NCI-H1105 treated with DMSO at 0.1 percent for 48 hours (cell line): ENCODE results near the gene JAKMIP1.
A peak's percentile ranks its signal among the peaks of the same experiment; 100 is the strongest.

Source experiments
- DNase-seq: peaks from one replicate; lab custom pipeline; 2025; lab: John Stamatoyannopoulos, UW

Gene JAKMIP1

DNA sequence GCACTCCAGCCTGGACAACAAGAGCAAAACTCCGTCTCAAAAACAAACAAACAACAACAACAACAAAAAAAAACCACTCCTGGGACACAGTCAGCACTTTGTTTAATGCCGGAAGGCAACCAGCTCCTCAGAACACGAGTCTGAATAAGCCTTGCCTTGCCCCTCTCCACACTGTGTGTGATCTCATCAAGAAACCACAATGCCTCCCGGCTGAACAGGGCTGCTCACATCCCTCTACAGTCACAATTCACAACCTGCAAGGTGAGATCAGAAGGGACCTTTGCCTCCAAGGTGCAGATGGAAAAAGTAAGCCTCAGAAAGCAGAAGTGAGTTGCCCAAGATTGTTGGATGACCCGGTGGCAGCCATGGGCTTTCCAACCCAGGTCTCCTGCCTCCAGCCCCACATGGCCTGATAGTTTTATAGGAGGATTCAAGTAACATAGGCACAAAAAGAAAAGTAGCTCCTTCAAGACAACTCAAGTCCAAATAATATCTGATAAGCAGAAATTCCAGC is 80.8 kb downstream of the JAKMIP1 start:
- no peak for DNase-seq

DNA sequence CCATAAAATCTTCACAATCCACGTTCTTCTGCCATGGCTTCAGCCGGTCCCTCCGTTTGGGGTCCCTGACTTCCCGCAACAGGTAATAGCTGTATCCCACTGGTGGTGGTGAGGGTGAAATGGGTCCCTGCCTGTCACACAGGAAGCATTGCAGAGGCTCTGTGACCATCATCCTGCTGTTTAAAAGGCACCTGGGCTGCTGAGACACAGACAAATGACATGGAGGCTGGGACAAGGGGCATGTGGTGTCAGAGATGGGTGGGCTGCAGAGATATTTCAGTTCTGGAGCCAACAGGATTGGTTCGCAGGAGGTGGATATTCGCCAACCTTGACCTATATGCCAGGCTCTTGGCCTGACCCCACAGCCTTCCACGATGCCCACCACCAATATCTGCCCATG is 82.1 kb downstream of the JAKMIP1 start:
- no peak for DNase-seq

- DNase-seq, result peak; percentile 60
Observed at GRCh38 chr4:6116696-6117285, 83.6 kb downstream of the JAKMIP1 start.

GRCh38 chr4:6115746-6116586 is 84.4 kb downstream of the JAKMIP1 start:
- DNase-seq, result no peak

DNA sequence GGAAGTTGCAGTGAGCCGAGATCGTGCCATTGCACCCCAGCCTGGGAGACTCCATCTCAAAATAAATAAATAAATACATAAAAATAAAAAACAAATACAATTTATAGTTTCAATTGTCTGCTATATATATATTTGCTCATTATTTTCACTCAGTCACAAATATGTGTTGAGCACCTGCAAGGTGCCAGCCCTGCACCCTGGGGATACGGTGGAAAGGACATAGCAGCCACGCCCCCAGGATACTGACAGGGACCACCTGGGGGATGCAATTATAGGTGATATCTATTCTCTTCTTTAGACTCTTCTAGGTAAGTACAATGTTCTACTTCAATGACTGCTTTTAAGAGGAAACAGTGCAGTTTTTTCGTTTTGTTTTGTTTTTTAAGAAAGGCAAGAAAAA is 85.0 kb downstream of the JAKMIP1 start:
- DNase-seq, result no peak

GRCh38 chr4:6114601-6115000 is 85.7 kb downstream of the JAKMIP1 start:
- DNase-seq, result no peak

DNA sequence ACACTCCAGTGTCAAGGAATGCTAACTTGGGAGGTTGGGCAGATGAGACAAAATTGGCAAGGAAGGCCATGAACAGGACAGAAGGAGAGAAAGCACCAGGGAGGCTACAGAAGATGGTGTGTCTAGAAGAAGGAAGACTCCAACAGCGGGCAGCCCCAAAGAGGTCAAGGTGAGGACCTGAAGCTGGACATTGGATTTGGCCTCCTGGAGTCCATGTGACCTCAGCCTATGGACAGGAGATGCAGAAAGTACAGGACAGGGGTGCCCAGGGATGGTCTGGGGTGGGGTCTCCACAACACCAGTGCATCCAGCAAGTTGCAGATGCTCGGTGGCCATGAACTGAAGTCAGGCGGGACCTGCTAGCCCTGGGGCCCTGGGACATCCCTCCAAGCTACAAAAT is 86.2 kb downstream of the JAKMIP1 start:
- no peak for DNase-seq

DNA sequence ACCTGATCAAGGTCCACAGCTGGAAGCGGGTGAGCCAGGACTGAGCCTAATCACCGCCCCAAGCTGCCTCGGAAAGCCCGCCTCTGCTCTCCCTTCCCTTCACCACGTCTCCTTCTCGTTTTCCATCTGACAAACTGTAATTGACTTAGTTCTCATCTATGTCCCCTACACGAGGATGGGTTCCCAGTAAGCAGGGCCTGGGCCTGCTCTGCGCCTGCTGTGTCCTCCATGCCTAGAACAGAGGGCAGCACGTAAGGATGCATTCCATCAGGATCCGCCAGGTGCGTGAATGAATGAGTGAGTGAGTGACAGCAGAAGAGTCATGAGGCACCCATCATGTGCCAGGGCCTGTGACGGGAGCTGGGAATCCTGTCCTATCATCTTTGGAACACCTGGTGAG is 86.7 kb downstream of the JAKMIP1 start:
- no peak for DNase-seq

GRCh38 chr4:6112606-6113290 is 87.6 kb downstream of the JAKMIP1 start:
- no peak for DNase-seq

DNA sequence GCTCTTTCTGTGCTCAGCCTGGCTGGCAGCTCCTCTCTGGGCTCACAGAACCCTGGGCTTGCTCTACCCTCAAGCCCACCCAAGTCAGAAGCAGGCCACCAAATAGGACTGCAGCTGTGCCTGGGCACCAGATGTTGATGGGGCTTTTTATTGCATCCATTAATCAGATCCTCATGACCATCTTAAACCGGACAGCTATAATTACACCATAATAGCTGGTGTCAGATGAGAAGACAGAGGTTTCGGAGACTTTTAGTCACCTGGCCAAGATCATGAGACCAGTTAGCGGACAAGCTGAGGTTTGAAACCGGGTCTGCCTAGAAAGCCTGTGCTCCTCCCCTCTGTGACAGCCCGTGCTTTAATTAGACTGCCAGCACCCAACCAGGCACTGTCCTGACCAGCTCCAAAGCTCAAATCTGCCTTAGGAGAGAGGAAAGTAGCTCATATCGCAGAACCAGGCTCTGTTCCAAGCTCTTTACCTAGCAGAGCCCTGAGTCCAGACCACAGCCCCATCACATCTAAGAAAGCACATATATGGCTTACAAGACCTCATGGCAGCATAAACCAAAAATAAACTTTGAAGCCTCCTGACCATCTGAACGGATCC is 88.9 kb downstream of the JAKMIP1 start:
- no peak for DNase-seq

DNA sequence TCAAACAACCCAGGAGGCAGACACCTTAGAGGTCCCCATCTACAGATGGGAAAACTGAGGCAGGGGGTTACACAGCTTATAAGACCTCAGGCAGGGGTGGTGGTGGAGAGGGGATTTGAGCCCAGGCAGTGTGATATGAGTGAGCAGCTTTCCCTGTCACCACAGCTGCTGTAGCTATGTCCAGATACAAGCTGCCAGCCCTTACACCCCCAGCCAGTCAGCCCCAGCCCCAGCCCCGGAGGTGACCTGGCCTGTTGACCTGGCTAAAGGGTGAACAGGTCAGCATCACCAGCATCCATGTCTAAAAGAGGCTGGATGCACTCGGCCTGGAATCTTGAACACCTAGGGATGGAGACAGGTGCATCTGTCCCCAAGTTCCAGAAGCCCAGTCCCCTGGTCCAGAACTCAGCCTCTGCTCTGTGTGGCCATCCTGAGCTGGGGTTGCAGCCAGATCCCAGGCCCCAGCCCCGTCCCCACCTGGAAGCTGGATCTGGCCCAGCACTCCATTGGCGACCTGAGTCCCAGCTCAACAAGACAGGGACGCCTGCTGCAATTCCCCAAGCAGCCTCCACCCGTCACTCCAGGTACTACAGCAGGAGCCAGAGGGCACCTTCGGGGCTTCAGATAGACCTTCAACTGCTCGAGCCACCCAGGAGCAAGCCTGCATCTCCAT is 89.5 kb downstream of the JAKMIP1 start:
- no peak for DNase-seq

DNA sequence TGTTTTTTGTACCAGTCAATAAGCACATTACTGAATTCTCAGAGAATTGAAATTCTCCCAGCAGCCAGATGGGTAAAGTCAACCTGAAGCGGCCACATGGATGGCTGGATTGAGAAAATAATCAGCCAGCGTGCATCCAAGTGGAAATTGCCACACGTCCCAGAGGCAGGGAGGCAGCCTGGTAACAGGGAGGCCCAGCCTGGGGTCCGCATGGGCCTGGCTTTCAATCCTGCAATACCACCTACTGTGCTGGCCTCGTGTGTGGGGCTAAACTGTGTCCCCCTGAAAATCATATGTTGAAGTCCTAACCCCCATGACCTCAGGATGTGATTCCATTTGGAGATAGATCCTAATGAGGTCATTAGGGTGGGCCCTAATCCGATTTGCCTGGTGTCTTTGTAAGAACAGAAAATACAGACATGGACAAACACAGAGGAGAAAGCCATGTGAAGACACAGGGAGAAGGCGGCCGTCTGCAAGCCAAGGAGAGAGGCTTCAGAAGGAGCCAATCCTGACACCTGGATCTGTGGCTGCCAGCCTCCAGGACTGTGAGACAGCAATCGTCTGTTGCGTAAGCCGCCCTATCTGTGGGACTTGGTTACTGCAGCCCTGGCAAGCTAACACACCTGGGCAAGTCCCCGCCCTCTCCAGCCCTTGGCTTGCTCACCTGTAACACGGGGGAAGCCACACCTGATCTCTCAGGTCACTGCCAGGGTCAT is 90.3 kb downstream of the JAKMIP1 start:
- DNase-seq, result peak; percentile 1

- no peak for DNase-seq
Observed at GRCh38 chr4:6107886-6108285, 92.5 kb downstream of the JAKMIP1 start.

DNA sequence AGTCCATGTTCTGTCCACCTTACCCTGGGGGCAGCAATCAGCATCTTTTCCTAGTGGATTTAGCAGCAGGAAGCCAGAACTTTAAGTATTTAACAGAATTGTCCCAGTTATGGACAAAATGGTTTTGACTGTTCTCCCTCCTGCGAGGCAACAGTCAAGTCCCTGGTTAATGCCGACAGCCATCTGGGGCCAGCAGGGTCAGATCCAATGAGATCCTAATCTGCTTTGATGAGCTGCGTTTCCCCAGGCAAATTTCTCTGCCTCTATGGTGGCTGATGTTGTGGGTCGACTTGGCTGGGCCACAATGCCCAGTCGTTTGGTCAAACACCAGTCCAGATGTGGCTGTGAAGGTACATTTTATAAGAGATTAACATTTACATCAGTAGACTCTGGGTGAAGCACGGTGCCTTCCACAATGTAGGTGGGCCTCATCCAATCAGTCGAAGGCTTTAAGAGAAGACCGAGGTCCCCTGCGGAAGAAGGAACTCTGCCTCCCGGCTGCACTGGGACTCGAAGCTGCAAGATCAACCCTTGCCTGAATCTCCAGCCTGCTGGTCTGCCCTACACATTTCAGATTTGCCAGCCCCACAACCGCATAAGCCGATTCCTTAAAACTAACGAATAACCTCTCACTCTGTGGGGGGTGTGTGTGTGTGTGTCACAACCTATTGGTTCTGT is 93.1 kb downstream of the JAKMIP1 start:
- no peak for DNase-seq

DNA sequence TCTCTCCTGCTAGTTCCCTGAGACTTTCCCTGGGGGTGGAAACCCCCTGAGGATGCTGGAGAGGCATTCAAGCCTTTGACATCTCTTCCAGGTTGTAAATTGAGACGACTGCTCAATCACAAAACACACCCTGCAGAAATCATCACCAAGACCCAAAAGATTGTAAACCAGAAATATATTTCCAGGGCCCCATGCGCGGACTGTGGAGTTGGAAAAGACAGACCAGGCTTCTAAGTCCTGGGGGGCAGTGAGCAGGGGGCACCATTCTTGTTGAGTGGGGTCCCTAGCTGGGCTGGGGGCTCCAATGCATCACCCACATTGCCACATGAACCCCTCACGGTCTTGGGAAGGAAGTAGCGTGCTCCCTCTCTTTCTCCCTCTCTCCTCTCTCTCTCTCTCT is 94.2 kb downstream of the JAKMIP1 start:
- no peak for DNase-seq

DNA sequence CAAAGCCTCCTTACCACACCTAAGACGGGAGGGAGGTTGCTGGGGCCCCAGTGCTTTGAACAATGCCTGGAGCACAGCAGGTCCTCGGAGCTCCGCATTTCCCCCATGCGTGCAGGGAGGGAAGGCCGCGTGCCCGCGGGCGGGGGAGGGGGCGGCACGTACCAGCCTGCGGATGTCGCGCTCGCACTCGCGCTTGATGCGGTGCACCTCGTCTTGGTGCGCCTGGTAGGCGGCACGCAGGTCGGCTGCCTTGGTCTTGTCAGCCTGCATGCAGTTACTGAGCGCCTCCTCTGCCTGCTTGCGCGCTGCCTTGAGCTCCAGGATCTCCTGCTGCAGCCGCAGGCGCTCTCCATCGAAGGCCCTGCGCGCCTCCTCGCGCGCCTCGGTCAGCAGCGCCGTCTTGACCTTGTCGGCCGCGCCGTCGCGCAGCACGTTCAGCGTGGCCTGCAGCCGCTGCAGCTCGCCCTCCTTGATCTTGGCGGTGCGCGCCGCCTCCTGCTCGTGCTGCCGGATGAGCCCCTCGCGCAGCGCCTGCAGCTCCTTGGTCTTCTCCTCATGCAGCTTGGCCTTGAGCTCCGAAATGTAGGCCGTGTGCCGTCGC is 94.9 kb downstream of the JAKMIP1 start:
- DNase-seq, result no peak

GRCh38 chr4:6104541-6105130 is 95.7 kb downstream of the JAKMIP1 start:
- no peak for DNase-seq

GRCh38 chr4:6097581-6097980 is 102.8 kb downstream of the JAKMIP1 start:
- DNase-seq, result no peak

DNA sequence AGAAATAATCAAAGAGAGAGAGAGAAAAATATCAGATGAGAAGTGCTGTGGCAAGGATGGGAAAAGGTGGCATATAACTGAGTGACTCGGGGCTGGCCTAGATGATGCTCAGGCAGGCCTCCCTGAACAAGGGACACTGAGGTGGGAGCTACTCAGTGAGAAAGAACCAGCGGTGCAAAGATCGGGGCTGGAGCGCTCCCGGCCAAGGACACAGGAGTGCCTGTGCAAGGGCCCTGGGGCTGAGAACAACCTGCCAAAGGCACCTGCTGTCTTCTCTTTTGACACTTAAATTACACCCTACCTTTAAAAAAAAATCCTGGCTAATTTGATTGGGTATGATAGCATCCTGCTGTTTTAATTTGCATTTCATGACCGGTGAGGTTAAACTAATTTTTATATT is 104.5 kb downstream of the JAKMIP1 start:
- DNase-seq, result no peak
